Measurements from ENCODE around the gene ABHD17A.
"Not testable (repeated sequence)": the region's sequence is repeated elsewhere in the genome, so short reads cannot be mapped to it uniquely, and the experiment has no call there.

The ABHD17A gene

GRCh38 chr19:1879982-1880381 is 5.3 kb downstream of the ABHD17A start:
- H3K9me3 ChIP-seq (ENCODE audit: insufficient read depth, low read depth, low read length); H3K27me3 ChIP-seq (ENCODE audit: insufficient read depth, low read length); H3K27ac ChIP-seq (ENCODE audit: low read depth, low read length); H3K36me3 ChIP-seq (ENCODE audit: insufficient read depth, low read length); H3K4me3 ChIP-seq (ENCODE audit: low read length); H3K9ac ChIP-seq (ENCODE audit: low read depth, low read length): not testable (repeated sequence)
- 94% methylated on average over 17 of the region's 17 CpGs for WGBS
- peaks cover 13% of the 10 kb centered on the region; the same call in 1 of the 2 replicates for H3K4me1 ChIP-seq (ENCODE audit: insufficient read depth, low read length)

GRCh38 chr19:1878583-1878982 is 6.7 kb downstream of the ABHD17A start:
- H3K27ac ChIP-seq (ENCODE audit: low read depth, low read length); H3K9ac ChIP-seq (ENCODE audit: low read depth, low read length); H3K4me3 ChIP-seq (ENCODE audit: low read length); H3K36me3 ChIP-seq (ENCODE audit: insufficient read depth, low read length); H3K27me3 ChIP-seq (ENCODE audit: insufficient read depth, low read length); H3K9me3 ChIP-seq (ENCODE audit: insufficient read depth, low read depth, low read length): not testable (repeated sequence)
- H3K4me1 ChIP-seq (ENCODE audit: insufficient read depth, low read length), result peaks cover 19% of the 10 kb centered on the region
- 91% methylated on average over 8 of the region's 8 CpGs for WGBS

- peak overlapping the region; percentile 38 for H3K4me3 ChIP-seq (ENCODE audit: low read length)
- not testable (repeated sequence) for H3K27me3 ChIP-seq (ENCODE audit: insufficient read depth, low read length); H3K36me3 ChIP-seq (ENCODE audit: insufficient read depth, low read length); H3K9ac ChIP-seq (ENCODE audit: low read depth, low read length); H3K9me3 ChIP-seq (ENCODE audit: insufficient read depth, low read depth, low read length); H3K27ac ChIP-seq (ENCODE audit: low read depth, low read length)
- peaks cover 13% of the 10 kb centered on the region for H3K4me1 ChIP-seq (ENCODE audit: insufficient read depth, low read length)
- WGBS, result 49% methylated on average over 26 of the region's 47 CpGs
Observed at GRCh38 chr19:1877280-1877660, 8.0 kb downstream of the ABHD17A start.

- H3K9me3 ChIP-seq (ENCODE audit: insufficient read depth, low read depth, low read length); H3K27me3 ChIP-seq (ENCODE audit: insufficient read depth, low read length); H3K36me3 ChIP-seq (ENCODE audit: insufficient read depth, low read length): not testable (repeated sequence)
- 24% methylated on average over 31 of the region's 53 CpGs for WGBS
- Histone ChIP-seq H3K4me3 (ENCODE audit: low read length) (peak overlapping the region; percentile 93), H3K27ac (ENCODE audit: low read depth, low read length) (peak overlapping the region; percentile 56; the same call in 1 of the 2 replicates), H3K9ac (ENCODE audit: low read depth, low read length) (peak overlapping the region; percentile 91), H3K4me1 (ENCODE audit: insufficient read depth, low read length) (peaks cover 13% of the 10 kb centered on the region)
Observed at GRCh38 chr19:1876496-1877279, 8.6 kb downstream of the ABHD17A start.

- peak overlapping the region; percentile 93 for H3K4me3 ChIP-seq (ENCODE audit: low read length)
- H3K9ac ChIP-seq (ENCODE audit: low read depth, low read length), result peak overlapping the region; percentile 91
- H3K27me3 ChIP-seq (ENCODE audit: insufficient read depth, low read length), result no peaks in the 10 kb centered on the region
- peaks cover 5% of the 10 kb centered on the region; the same call in 1 of the 2 replicates for H3K36me3 ChIP-seq (ENCODE audit: insufficient read depth, low read length)
- H3K9me3 ChIP-seq (ENCODE audit: insufficient read depth, low read depth, low read length), result no peaks in the 10 kb centered on the region
- WGBS, result under 1% methylated on average over 87 of the region's 87 CpGs
- peaks cover 13% of the 10 kb centered on the region for H3K4me1 ChIP-seq (ENCODE audit: insufficient read depth, low read length)
- H3K27ac ChIP-seq (ENCODE audit: low read depth, low read length), result peak overlapping the region; percentile 80
Observed at GRCh38 chr19:1875646-1876495, 9.4 kb downstream of the ABHD17A start.

- Histone ChIP-seq H3K9ac (ENCODE audit: low read depth, low read length) (peak overlapping the region; percentile 91), H3K4me3 (ENCODE audit: low read length) (peak overlapping the region; percentile 93), H3K4me1 (ENCODE audit: insufficient read depth, low read length) (peaks cover 13% of the 10 kb centered on the region)
- not testable (repeated sequence) for H3K27me3 ChIP-seq (ENCODE audit: insufficient read depth, low read length); H3K27ac ChIP-seq (ENCODE audit: low read depth, low read length); H3K36me3 ChIP-seq (ENCODE audit: insufficient read depth, low read length); H3K9me3 ChIP-seq (ENCODE audit: insufficient read depth, low read depth, low read length)
- WGBS, result 2% methylated on average over 11 of the region's 11 CpGs
Observed at GRCh38 chr19:1875265-1875645, 10.0 kb downstream of the ABHD17A start.

GRCh38 chr19:1874554-1875185 is 10.6 kb downstream of the ABHD17A start:
- Histone ChIP-seq H3K9ac (ENCODE audit: low read depth, low read length) (peak overlapping the region; percentile 91; the same call in 1 of the 2 replicates), H3K4me3 (ENCODE audit: low read length) (peak overlapping the region; percentile 93), H3K27me3 (ENCODE audit: insufficient read depth, low read length) (no peaks in the 10 kb centered on the region), H3K9me3 (ENCODE audit: insufficient read depth, low read depth, low read length) (no peaks in the 10 kb centered on the region), H3K36me3 (ENCODE audit: insufficient read depth, low read length) (peaks cover 6% of the 10 kb centered on the region; the same call in 1 of the 2 replicates), H3K4me1 (ENCODE audit: insufficient read depth, low read length) (peaks cover 13% of the 10 kb centered on the region), H3K27ac (ENCODE audit: low read depth, low read length) (no peak overlapping the region)
- WGBS, result 35% methylated on average over 12 of the region's 16 CpGs

- peaks cover 13% of the 10 kb centered on the region for H3K4me1 ChIP-seq (ENCODE audit: insufficient read depth, low read length)
- peaks cover 6% of the 10 kb centered on the region; the same call in 1 of the 2 replicates for H3K36me3 ChIP-seq (ENCODE audit: insufficient read depth, low read length)
- peak overlapping the region; percentile 40; the same call in 1 of the 2 replicates for H3K9ac ChIP-seq (ENCODE audit: low read depth, low read length)
- H3K27ac ChIP-seq (ENCODE audit: low read depth, low read length), result no peak overlapping the region
- no peaks in the 10 kb centered on the region for H3K27me3 ChIP-seq (ENCODE audit: insufficient read depth, low read length)
- WGBS, result 92% methylated on average over 29 of the region's 29 CpGs
- peak overlapping the region; percentile 93 for H3K4me3 ChIP-seq (ENCODE audit: low read length)
- no peaks in the 10 kb centered on the region for H3K9me3 ChIP-seq (ENCODE audit: insufficient read depth, low read depth, low read length)
Observed at GRCh38 chr19:1873524-1874473, 11.5 kb downstream of the ABHD17A start.

- Histone ChIP-seq H3K27ac (ENCODE audit: low read depth, low read length) (no peak overlapping the region), H3K9me3 (ENCODE audit: insufficient read depth, low read depth, low read length) (no peaks in the 10 kb centered on the region), H3K4me1 (ENCODE audit: insufficient read depth, low read length) (peaks cover 13% of the 10 kb centered on the region), H3K36me3 (ENCODE audit: insufficient read depth, low read length) (peaks cover 6% of the 10 kb centered on the region; the same call in 1 of the 2 replicates), H3K27me3 (ENCODE audit: insufficient read depth, low read length) (no peaks in the 10 kb centered on the region), H3K9ac (ENCODE audit: low read depth, low read length) (no peak overlapping the region), H3K4me3 (ENCODE audit: low read length) (no peak overlapping the region)
- WGBS, result 93% methylated on average over 25 of the region's 25 CpGs
Observed at GRCh38 chr19:1872807-1873523, 12.3 kb downstream of the ABHD17A start.

- no peaks in the 10 kb centered on the region for H3K9me3 ChIP-seq (ENCODE audit: insufficient read depth, low read depth, low read length)
- no peak overlapping the region for H3K27ac ChIP-seq (ENCODE audit: low read depth, low read length)
- no peaks in the 10 kb centered on the region for H3K27me3 ChIP-seq (ENCODE audit: insufficient read depth, low read length)
- H3K36me3 ChIP-seq (ENCODE audit: insufficient read depth, low read length), result peaks cover 6% of the 10 kb centered on the region; the same call in 1 of the 2 replicates
- 96% methylated on average over 13 of the region's 13 CpGs for WGBS
- H3K4me3 ChIP-seq (ENCODE audit: low read length), result no peak overlapping the region
- H3K4me1 ChIP-seq (ENCODE audit: insufficient read depth, low read length), result peaks cover 13% of the 10 kb centered on the region
- no peak overlapping the region for H3K9ac ChIP-seq (ENCODE audit: low read depth, low read length)
Observed at GRCh38 chr19:1871630-1872029, 13.7 kb downstream of the ABHD17A start.
